ENCODE data around the gene CSF1R. TPM values are rescaled to one million over a fixed set of nuclear protein-coding genes. Genes with fewer than 3 reads are reported as not detected.

The CSF1R gene
- 0.60 TPM for polyA plus RNA-seq (2013, experiment 1 of 2; ENCODE audit: insufficient read length)
- 0.34 TPM for polyA plus RNA-seq (2013, experiment 2 of 2; ENCODE audit: insufficient read length)

- no peak for DNase-seq
These were observed at the start of gene CSF1R for GRCh38 chr5:150085950-150086715. Gene CSF1R (minus strand): TSS chr5:150086554. CDS start chr5:150086427, 127 bp downstream.

GRCh38 chr5:150135557-150136304 is 49.4 kb upstream of the CSF1R start:
- no peak for DNase-seq

- no peak for DNase-seq
These were observed 47.8 kb upstream of the CSF1R start for GRCh38 chr5:150134198-150134588.

GRCh38 chr5:150133581-150134197 is 47.3 kb upstream of the CSF1R start:
- DNase-seq = no peak

- DNase-seq = no peak
These were observed 46.4 kb upstream of the CSF1R start for GRCh38 chr5:150132740-150133139.

- no peak for DNase-seq
These were observed 45.8 kb upstream of the CSF1R start for GRCh38 chr5:150131978-150132694.

GRCh38 chr5:150131461-150131860 is 45.1 kb upstream of the CSF1R start:
- DNase-seq = no peak

- no peak for DNase-seq
These were observed 44.2 kb upstream of the CSF1R start for GRCh38 chr5:150130493-150130922.

GRCh38 chr5:150129813-150130492 is 43.6 kb upstream of the CSF1R start:
- peak; percentile 61 for DNase-seq

- no peak for DNase-seq
These were observed 43.1 kb upstream of the CSF1R start for GRCh38 chr5:150129454-150129812.

GRCh38 chr5:150126921-150127265 is 40.5 kb upstream of the CSF1R start:
- no peak for DNase-seq

- DNase-seq = no peak
These were observed 40.0 kb upstream of the CSF1R start for GRCh38 chr5:150126199-150126920.

- DNase-seq = no peak
These were observed 39.0 kb upstream of the CSF1R start for GRCh38 chr5:150125334-150125733.

- no peak for DNase-seq
These were observed 38.2 kb upstream of the CSF1R start for GRCh38 chr5:150124596-150124995.

- DNase-seq = no peak
These were observed 37.8 kb upstream of the CSF1R start for GRCh38 chr5:150124111-150124557.

GRCh38 chr5:150123542-150123941 is 37.2 kb upstream of the CSF1R start:
- no peak for DNase-seq

- DNase-seq = no peak
These were observed 36.5 kb upstream of the CSF1R start for GRCh38 chr5:150122536-150123481.

- DNase-seq = no peak
These were observed 35.8 kb upstream of the CSF1R start for GRCh38 chr5:150122158-150122510.

GRCh38 chr5:150121448-150122157 is 35.2 kb upstream of the CSF1R start:
- no peak for DNase-seq
